Body of pancreas (tissue), 4 donors: ENCODE measurements around the gene SLC27A3. TPM values are rescaled to one million over a fixed set of nuclear protein-coding genes. Genes with fewer than 3 reads are reported as not detected.

Source experiments
- ATAC-seq: fragments of 150-250 bp; one replicate; pipeline ENCODE4 v1.9.1; 2016
- DNase-seq, 4 donors: peaks; one replicate each; pipeline ENCODE4 v3.0.0-alpha.2; 2019
- H3K27ac ChIP-seq, 4 donors: fragments of 200-600 bp; sonication (generic); 1 replicate in 3 of 4; 2 replicates in 1 of 4; pipeline versions ENCODE4 v1.5.1 to v1.6.1; 2016 to 2019; ENCODE audit warnings: mild to moderate bottlenecking in 1 of 4, mixed read lengths in 1 of 4, moderate library complexity in 1 of 4
- H3K27me3 ChIP-seq, 2 donors: fragments of 200-600 bp; sonication (generic); one replicate each; pipeline ENCODE4 v1.6.0; 2016; ENCODE audit warnings: mild to moderate bottlenecking in 1 of 2
- H3K36me3 ChIP-seq, 2 donors: fragments of 200-600 bp; sonication (generic); replicated peaks in 1 of 2; 2 replicates each; pipeline ENCODE4 v1.5.1; 2016; ENCODE audit warnings: low read depth in 2 of 2; ENCODE audit not compliant: insufficient read depth in 1 of 2
- H3K4me1 ChIP-seq: fragments of 200-600 bp; sonication (generic); one replicate; pipeline ENCODE4 v1.6.0; 2016
- H3K4me3 ChIP-seq, 2 donors: fragments of 200-600 bp; sonication (generic); 1 replicate in 1 of 2; 2 replicates in 1 of 2; pipeline ENCODE4 v1.5.1; 2016 to 2019
- H3K9me3 ChIP-seq, 3 donors: fragments of 200-600 bp; sonication (generic); 1 replicate in 2 of 3; 2 replicates in 1 of 3; pipeline ENCODE4 v1.5.1; 2016
- POLR2A ChIP-seq, 3 donors: fragments of 450-650 bp; IDR thresholded peaks; one replicate each; pipeline ENCODE4 v1.6.1; 2016; ENCODE audit warnings: antibody characterized with exemption in 3 of 3, mild to moderate bottlenecking in 2 of 3
- WGBS, 2 donors: methylation state at CpG; one replicate each; pipeline ENCODE4 v1.1.5; 2017; 5-methylcytosine and 5-hydroxymethylcytosine counted together
- intact Hi-C: fragments of 100-400 bp; cut with DNase I; formaldehyde crosslinking; loops from one replicate; pipeline ENCODE4 v1.15.1; 2023
- total RNA-seq, 2 donors: library from RNA; depleted of rRNA; stranded (reverse); fragments of >200 nt; gene quantifications; one replicate each; pipeline ENCODE4 v1.1.0, GENCODE V29; 2016
- TF ChIP-seq, protein P1 (sequence below), 7 experiments: fragments of 450-650 bp in 4 of 7; fragments of 200-600 bp in 3 of 7; sonication (generic) in 3 of 7; IDR thresholded peaks; one replicate each; pipeline ENCODE4 v1.5.1; 2016 to 2019; ENCODE audit warnings: antibody characterized with exemption in 7 of 7

The SLC27A3 gene
- total RNA-seq, 2 donors from 2014 or later = 15.0 to 21.1 TPM

DNA sequence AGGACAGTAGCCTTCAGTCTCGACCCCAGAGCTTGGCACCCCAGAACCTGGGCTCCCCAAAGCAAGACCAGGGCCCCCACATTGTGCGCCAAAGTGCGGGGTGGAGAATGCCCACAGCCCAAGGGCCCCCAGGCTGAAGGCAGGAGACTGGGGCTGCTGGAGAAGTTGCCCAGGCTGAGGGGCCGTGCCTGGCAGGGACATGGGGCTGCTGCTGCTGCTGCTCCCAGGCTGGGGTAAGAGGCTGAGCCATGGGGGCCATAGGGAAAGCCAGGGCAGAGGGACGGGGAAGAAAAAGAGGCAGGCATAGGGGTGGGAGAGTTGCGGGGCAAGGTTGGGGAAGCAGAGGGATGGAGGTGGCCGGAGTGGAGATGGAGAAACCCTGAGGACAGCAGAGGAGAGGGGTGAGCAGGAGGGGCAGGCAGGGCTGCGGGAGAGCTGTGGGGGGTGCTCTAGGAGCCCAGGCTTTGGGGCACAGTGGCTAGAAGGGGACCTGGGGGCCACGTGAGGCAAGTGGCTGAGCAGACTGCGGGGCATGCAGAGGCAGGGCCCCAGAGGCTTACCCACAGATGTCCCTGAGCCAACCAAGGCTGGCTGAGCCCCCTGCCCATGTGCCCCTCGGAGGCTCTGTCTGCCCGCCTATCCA lies 18.9 kb downstream of the SLC27A3 start:
- no peaks in the 10 kb centered on the region for H3K27me3 ChIP-seq
- TF ChIP-seq, protein P1, sequence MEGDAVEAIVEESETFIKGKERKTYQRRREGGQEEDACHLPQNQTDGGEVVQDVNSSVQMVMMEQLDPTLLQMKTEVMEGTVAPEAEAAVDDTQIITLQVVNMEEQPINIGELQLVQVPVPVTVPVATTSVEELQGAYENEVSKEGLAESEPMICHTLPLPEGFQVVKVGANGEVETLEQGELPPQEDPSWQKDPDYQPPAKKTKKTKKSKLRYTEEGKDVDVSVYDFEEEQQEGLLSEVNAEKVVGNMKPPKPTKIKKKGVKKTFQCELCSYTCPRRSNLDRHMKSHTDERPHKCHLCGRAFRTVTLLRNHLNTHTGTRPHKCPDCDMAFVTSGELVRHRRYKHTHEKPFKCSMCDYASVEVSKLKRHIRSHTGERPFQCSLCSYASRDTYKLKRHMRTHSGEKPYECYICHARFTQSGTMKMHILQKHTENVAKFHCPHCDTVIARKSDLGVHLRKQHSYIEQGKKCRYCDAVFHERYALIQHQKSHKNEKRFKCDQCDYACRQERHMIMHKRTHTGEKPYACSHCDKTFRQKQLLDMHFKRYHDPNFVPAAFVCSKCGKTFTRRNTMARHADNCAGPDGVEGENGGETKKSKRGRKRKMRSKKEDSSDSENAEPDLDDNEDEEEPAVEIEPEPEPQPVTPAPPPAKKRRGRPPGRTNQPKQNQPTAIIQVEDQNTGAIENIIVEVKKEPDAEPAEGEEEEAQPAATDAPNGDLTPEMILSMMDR (IDR thresholded peaks at IDR 0.05) = no peak
- no peak for TF ChIP-seq POLR2A (IDR thresholded peaks at IDR 0.05)
- ATAC-seq (no peak), DNase-seq (no peak)
- WGBS, 2 donors = 75% methylated on average over 10 to 11 of the region's 12 CpGs
- H3K27ac ChIP-seq = no peak overlapping the region
- H3K36me3 ChIP-seq = no peaks in the 10 kb centered on the region
- no peaks in the 10 kb centered on the region for H3K9me3 ChIP-seq
- H3K4me1 ChIP-seq = peaks cover 11% of the 10 kb centered on the region
- no peak overlapping the region for H3K4me3 ChIP-seq
- intact Hi-C loops = loop anchor here (5.0 kb wide), 1 partner anchor 188 kb away; no protein-coding TSS in a partner anchor

GRCh38 chr1:153794624-153795329 lies 19.6 kb downstream of the SLC27A3 start:
- DNase-seq = peak in 1 of 4 donors; percentile 3
- no peaks in the 10 kb centered on the region for H3K27me3 ChIP-seq
- peaks cover 4% of the 10 kb centered on the region for H3K4me1 ChIP-seq
- intact Hi-C loops = loop anchor here (5.0 kb wide), 1 partner anchor 188 kb away; no protein-coding TSS in a partner anchor
- ATAC-seq = no peak
- H3K27ac ChIP-seq = no peak overlapping the region
- H3K9me3 ChIP-seq = no peaks in the 10 kb centered on the region
- H3K4me3 ChIP-seq = no peak overlapping the region
- TF ChIP-seq, protein P1 (IDR thresholded peaks at IDR 0.05) = no peak
- TF ChIP-seq POLR2A (IDR thresholded peaks at IDR 0.05) = no peak
- no peaks in the 10 kb centered on the region for H3K36me3 ChIP-seq
- WGBS, 2 donors = 59 to 83% methylated on average over 2 to 14 of the region's 14 CpGs

DNA sequence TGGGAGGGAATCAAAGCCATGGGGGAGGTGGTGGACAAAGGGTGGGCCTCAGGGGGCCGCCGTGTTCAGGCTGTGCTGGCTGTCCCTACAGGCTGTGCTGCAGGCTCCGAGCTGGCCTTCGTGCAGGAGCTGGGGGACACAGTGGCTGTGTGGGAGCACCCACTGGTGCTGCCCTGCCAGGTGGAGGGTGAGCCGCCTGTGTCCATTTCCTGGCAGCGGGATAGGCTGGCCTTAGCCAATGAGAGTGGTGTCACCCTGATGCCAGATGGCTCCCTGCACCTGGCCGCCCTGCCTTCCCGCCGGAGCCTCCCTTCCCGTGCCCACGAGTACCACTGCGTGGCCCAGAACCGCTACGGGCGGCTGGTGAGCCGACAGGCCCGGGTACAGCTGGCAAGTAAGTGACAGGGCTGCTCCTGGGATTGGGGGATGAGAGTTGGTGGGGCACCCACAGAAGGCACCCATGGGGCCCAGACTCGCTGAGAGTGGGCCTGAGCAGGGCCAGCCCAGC lies 20.2 kb downstream of the SLC27A3 start:
- ATAC-seq (no peak), DNase-seq (peak in 2 of 4 donors; percentile 5 to 11)
- Histone ChIP-seq H3K4me3 (no peak overlapping the region), H3K27me3 (no peaks in the 10 kb centered on the region), H3K9me3 (no peaks in the 10 kb centered on the region), H3K36me3 (no peaks in the 10 kb centered on the region), H3K27ac (no peak overlapping the region), H3K4me1 (no peaks in the 10 kb centered on the region)
- no peak for TF ChIP-seq POLR2A (IDR thresholded peaks at IDR 0.05)
- TF ChIP-seq, protein P1 (IDR thresholded peaks at IDR 0.05) = no peak
- intact Hi-C loops = no loop called here
- WGBS, 2 donors = 69 to 80% methylated on average over 4 to 18 of the region's 18 CpGs

DNA sequence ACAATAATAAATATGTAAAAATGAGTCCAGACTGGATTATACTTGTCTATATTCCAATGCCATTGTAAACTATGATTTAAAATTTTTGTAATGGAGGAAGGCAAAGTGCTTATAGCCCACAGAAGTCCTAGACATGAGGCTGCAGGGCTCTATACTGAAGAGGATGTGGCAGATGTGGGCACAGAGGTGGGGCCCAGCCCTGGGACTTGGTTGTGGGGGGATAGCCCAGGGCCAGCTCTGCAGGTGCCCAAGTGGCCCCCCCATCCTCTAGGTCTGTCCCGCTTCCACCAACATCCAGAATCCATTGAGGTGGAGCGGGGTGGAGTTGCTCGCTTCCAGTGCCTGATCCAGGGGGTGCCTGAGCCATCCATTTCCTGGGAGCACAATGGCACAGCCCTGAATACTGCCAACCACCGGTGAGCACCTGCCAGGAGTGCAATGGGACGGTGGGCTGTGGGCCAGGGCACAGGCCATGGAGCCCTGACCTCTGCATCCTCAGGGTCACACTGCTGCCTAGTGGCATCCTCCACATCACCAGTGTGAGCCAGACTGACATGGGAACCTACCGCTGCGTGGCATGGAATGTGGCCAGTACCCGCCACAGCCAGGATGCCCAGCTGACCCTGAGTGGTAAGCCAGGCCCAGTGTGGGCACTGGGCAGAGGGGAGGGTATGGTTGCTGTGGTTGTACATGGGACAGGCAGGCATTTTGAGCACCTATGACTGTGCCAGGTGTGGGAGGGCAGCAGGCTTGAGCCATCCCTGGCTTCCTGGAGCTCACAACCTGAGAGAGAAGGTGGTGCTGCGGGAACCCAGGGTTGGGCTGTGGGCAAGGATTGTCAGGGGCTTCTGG lies 21.0 kb downstream of the SLC27A3 start:
- intact Hi-C loops = no loop called here
- ATAC-seq (no peak), DNase-seq (peak in 2 of 4 donors; percentile 6 to 11)
- Histone ChIP-seq H3K27me3 (no peaks in the 10 kb centered on the region), H3K4me3 (no peak overlapping the region), H3K36me3 (no peaks in the 10 kb centered on the region), H3K27ac (no peak overlapping the region), H3K4me1 (no peaks in the 10 kb centered on the region), H3K9me3 (no peaks in the 10 kb centered on the region)
- 60 to 81% methylated on average over 1 to 9 of the region's 9 CpGs for WGBS, 2 donors
- no peak for TF ChIP-seq POLR2A (IDR thresholded peaks at IDR 0.05)
- TF ChIP-seq, protein P1 (IDR thresholded peaks at IDR 0.05) = no peak
